ENCODE data around the gene RNPEPL1.

Gene RNPEPL1

DNA sequence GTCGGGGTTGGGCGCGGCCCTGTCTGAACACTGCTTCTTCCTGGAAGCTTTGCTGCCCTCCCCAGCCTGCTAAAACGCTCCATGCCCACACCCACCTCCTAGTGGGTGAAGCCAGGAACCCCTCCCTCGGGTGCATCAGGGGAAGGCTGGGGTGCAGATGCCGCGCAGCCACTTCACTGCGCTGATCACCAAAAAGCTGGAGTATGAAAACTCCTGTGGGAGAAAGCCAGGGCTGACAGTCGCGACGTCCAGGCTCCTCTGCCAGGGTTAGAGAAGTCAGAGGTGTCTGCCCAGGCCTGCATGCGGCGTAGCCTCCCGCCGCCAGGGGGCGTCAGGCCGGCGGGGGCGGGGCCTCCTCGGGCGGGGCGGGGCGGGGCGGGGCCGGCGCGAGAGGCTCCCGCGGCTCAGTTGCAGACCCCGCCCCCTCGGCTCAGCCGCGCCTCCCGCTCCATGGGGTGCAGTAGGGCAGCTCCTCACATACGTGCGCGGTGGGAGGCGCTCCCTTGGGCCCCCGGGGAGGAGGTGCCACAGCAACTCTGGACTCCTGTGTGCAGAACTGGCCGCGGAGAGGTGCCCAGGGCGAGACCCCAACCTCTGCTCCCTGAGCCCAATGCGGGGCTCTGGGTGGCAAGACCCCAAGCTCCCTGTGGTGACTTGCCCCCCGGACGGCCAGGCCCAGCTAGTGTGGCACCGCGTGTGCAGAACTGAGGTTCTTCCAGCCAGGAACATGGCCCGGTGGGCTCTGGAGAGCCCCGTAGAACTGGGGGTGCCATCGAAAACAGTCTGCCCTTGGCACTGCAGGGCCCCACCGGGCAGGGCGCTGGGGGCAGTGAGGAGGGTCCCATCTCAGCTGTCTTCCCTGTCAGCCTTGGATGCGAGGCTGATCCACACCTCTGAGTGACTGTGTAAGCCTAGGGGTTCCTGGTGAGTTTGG lies 1.8 kb upstream of the RNPEPL1 start:
- DNase-seq, result peak; percentile 86

DNA sequence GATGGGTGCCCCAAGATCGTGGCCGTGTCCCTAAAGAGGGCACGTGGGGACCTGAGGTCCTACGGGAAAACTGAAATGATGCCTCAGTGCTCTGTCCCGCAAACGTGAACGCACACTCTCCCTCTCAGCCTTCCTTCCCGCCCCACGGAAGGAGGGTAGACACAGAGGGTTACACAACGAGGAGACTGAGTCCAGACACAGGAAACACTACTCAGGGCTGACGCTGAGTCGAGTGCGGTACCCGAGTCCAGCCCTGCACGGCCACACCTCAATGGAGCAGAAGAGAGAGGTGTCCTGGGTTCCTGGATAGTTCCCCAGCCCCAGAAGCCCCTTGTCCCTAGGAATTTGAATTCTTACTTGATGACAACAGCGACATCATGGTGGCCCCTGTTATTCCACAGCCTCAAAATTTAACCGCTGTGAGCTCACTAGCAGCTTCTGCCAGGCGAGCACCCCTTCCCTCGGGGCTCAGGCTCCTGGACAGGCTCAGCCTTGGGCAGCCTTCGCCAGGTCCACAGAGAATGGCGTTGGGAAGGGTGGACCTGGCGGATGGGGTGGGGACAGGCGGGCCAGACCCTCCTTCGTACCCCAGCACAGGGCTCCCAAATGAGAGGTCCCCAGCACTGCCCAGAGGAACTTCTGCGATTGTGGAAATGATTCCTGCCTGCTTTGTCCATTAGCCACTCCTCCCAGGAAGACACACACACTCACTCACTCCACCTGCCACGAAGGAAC lies 980 bp upstream of the RNPEPL1 start:
- no peak for DNase-seq

DNA sequence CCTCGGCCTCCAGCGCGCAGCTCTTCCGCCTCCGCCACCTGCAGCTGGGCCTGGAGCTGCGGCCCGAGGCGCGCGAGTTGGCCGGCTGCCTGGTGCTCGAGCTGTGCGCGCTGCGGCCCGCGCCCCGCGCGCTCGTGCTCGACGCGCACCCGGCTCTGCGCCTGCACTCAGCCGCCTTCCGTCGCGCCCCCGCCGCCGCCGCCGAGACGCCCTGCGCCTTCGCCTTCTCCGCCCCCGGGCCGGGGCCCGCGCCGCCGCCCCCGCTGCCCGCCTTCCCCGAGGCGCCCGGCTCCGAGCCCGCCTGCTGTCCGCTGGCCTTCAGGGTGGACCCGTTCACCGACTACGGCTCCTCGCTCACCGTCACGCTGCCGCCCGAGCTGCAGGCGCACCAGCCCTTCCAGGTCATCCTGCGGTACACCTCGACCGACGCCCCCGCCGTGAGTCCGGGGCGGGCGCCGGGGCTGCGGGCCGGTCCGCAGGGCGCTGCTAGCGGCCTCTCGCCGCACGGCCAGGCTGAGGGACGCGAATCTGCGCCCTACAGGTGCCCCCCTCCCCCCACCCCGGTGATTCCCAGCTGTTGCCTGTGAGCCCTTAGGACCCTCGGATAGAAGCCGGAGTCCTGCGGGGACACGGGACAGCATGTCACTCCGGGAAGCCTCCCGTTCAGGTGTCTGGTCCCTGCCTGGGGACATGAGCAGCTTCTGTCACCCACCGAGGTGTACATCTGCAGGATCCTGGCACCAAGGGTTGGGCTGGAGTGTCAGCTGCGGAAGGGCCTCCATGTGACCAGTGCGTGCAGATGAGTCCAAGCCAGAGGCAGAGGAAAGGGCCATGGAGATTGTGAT lies 616 bp downstream of the RNPEPL1 start:
- DNase-seq, result peak; percentile 36

DNA sequence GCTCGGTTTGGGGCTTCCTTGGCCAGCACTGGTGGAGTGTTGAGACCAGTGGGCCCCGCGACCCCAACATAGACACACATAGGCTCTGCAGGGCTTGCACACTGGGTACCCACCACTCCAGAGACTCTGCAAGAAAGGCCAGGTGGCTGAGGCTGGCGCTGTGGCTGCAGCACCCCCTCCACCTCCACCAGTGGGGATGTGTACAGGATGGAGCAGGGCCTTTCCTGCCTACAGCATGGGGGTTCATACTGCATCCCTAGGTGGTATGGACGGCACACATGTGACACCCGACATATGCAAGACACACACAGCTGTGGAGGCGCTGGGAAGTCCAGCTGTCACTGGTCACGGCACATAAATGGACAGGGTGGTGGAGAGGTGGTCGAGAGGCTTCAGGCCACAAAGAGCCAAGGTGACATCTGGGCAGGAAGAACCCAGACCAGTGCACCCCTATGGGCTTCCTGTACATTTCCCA lies 1.3 kb downstream of the RNPEPL1 start:
- DNase-seq, result no peak

DNA sequence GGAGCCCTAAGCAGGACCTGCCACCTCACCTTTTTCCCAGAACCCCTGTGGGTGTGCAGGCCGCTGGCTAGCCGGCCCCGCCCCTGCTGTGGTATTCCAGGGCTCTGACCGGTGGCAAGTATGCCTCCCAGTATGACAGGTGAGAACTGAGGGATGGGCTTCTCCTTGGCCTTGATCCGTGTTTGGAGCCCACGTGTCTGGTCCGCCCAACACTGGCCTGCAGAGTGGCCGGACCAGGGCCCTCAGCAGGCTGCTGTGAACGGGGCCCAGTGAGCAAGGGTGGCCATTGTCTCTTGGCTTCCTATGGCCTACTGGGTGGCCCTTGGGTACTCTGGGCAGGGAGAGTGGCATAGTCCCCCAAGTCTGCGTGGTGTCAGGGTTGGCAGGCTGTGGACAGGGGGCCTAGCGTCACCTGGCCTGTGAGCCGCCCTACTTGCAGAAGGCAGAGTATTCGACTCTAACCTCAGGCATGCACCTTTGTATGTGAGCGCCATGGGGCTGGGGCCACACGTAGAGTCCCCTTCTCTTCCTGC lies 1.8 kb downstream of the RNPEPL1 start:
- no peak for DNase-seq

DNA sequence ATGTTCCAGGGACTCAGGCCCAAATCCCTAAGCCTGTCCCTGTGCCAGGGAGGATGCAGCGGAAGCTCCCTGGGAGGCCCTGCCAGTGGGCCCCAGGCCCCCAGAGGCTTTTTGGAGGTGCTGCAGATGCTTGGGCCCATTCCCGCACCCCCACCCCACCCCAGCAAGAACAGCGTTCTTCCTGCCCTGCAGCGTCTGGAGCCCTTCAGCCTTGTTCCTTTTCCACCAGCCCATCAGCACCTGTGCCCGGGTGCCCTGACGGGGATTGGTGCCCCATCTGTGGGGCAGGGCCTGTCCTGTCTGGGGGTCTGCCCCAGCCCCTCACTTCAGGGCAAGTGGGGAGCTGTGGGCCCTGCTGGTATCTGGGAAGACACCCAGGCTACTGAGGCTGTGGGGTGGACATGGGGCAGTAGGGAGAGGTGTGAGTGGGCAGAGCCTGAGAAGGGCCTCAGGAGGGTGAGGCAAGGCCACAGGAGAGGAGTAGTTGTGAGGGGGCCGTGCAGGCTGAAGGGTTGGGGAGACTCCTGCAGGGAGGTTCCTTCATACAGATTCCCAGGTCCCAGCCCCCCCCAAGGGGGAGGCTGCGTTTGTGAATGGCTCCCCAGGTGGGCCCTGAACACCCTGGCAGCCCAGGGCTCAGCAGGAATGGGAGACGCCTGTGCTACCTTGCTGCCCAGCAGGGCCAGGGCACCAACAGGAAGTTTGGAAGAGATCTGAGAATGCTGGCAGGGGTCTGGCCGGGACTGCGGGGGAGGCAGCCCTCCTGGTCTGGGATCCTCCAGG lies 2.4 kb downstream of the RNPEPL1 start:
- DNase-seq, result no peak

DNA sequence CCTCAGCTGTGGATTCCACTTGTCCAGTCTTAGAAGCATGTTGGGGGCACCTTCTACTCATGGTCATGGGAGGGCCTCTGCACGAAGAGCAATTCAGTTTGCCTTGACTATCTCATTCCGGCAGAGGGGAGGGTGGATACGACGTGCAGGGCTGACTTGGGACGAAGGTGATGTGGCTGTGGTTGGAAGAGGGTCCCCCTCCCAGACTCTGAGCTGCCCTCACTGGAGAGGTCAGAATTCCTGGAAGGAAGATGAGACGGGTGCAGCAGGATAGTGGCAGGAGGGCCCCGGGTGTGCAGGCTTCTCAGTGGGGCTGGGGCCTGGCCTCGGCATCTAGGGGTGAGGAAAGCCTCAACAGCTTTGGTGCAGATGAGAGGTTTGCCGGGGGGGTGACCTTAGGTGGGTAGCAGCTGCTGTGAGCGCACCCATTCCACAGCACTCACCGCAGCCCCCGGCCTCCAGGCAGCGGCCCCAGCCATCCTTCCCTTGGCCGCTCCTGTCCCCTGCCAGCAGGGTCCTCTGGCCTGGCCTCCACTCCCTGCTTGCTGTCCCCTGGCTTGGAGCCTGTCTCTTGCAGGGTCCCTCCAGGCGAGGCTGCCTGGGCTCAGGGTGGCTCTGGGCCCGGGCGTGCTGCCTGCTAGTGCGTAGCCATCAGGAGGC lies 3.2 kb downstream of the RNPEPL1 start:
- no peak for DNase-seq

DNA sequence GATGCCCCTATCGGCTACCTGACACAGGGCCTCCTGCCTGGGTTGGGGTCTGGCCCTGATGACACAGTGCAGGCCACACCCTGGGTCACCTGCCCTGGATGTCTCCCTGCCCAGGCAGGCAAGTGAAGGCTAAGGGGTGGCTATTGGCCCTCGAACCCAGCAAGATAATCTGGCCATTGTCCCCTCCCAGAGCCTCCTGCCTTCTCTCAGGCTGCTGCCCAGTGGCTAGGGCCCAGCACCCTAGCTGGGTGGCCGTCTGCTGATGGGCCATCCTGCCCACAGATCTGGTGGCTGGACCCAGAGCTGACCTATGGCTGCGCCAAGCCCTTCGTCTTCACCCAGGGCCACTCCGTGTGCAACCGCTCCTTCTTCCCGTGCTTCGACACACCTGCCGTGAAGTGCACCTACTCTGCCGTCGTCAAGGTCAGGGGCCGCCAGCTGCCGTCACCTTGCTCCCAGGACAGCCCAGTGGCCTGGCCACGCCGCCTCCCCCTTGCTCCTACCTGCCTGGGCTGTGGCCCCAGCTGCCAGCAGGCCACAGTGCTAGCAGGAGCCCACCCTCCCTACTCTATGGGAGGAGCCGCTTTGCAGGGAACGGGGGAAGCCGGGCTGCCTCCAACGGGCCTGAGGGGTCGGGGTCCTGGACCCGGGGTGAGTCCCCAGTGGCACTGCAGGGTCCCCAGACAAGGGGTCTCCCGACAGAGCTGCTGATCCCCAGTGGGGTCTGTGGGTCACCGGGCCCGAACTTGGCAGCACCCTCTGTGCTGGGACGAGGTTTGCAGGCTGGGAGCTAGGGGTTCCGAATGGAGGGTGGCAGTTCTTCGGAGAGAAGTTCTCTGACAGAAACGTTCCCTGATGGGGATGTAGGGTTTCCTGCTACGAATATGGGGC lies 4.1 kb downstream of the RNPEPL1 start:
- no peak for DNase-seq

DNA sequence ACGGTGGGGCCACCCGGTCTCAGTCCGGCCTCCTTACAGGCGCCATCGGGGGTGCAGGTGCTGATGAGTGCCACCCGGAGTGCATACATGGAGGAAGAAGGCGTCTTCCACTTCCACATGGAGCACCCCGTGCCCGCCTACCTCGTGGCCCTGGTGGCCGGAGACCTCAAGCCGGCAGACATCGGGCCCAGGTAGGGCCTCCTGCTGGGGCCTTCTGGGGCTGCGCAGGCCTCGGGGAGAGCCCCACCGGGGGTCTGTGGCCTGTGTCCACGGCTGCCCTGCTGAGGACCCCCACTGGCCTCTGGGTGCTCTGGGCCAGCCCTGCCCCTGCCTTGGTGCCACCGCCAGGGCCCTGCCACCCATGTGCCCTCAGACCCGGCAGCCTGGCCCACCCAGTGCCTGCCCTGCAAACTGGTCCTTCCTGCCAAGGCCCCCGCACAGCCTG lies 4.8 kb downstream of the RNPEPL1 start:
- no peak for DNase-seq

DNA sequence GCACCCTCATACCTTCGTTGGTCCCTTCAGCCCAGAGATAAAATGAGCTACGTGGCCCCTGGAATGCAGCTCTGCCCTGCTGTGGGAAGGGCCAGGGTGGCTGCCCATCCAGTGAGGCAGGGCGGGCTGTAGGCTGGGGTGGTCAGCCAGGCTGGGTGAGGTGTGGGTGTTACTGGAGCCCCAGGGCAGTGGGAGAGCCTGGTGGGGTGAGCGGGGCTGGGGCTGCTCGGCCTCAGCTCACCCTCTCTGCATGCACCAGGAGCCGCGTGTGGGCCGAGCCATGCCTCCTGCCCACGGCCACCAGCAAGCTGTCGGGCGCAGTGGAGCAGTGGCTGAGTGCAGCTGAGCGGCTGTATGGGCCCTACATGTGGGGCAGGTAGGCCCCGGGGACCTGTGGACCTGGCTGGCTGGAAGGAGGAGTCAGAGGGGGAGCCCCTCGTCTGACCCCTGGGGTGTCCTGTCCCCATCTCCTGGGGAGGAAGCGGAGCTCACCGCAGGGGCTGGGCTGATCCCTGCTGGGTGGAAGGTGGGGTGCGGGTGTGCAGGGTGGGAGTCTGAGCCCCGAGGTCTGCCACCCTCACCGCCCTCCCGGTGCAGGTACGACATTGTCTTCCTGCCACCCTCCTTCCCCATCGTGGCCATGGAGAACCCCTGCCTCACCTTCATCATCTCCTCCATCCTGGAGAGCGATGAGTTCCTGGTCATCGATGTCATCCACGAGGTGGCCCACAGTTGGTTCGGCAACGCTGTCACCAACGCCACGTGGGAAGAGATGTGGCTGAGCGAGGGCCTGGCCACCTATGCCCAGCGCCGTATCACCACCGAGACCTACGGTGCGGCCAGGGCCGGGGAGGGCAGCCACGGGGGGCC lies 5.5 kb downstream of the RNPEPL1 start:
- DNase-seq, result no peak

DNA sequence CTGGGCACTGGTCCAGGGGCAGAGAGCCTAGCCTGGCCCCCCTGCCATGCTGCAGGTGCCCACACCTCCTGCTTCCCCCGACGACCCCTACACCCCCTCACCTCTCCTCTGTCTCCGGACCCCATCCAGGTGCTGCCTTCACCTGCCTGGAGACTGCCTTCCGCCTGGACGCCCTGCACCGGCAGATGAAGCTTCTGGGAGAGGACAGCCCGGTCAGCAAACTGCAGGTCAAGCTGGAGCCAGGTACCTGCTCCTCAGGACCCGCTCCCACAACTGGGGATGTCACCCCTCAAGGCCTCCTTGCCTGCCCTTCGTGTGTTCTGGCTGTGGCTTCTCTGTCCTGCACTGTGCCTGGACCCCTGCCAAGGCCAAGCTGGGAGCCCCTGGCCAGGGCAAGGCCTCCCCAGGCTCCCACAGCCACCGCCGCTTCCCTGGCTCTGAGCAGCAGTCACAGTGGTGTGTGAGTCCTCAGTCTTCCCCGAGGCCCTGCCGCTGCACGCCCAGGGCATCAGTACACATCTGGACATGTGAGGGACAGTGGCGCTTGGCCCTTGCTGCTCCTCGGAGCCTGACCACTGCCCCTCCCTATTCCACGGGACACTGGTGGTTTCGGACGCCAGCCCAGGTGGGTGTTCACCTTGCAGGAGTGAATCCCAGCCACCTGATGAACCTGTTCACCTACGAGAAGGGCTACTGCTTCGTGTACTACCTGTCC lies 6.3 kb downstream of the RNPEPL1 start:
- no peak for DNase-seq

DNA sequence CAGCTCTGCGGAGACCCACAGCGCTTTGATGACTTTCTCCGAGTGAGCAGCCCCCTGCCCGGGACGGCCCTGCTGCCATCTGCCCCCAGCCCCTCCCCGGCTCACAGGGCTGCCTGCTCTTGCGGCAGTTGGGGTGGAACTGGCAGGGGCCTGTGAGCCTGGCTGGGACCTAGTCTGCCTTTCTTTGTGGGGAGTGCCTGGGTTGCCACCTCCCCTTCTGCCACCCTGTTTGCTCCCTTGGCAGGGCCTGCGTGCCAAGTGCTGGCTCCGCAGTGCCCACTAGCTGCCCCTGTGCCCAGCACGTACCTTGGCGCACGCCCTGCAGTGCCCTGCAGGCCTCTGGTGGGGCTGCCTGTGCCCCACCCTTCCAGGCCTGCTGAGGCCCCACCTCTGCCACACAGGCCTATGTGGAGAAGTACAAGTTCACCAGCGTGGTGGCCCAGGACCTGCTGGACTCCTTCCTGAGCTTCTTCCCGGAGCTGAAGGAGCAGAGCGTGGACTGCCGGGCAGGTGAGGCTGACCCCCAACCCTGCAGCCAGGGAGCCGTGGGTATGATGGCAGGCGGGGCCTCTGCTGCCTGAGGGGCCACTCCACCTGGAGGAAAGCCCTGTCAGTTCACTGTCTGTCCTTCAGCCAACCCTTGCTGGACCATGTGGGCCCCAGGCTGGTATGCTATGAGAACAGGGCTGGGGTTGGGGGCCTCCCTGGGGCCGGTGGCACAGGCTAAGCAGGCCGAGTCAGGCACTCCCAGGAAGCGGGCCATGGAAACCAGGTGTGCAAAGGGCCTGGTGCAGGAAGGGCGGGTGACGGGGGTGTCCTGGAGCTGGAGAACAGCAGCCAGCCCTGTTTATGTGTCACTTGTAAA lies 7.0 kb downstream of the RNPEPL1 start:
- DNase-seq, result no peak

DNA sequence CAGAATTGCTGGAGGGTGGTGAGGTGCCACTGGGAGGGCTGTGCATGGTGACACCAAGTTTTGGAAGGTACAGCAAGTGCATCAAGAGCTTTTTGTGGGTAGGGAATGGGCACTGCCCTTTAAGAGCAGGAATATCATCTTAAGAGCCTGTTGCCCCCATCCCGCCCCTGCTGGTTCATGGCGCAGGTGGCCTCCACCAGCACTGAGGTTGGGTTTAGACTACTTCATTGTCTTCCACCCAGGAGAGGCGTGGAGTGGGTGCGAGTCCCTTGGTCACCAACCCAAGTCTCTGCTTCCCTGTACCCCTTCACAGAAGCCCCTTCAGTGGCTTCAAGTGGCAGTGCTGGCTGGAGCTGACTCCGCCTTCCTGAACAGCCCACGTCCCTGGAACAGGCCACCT lies 7.8 kb downstream of the RNPEPL1 start:
- no peak for DNase-seq

DNA sequence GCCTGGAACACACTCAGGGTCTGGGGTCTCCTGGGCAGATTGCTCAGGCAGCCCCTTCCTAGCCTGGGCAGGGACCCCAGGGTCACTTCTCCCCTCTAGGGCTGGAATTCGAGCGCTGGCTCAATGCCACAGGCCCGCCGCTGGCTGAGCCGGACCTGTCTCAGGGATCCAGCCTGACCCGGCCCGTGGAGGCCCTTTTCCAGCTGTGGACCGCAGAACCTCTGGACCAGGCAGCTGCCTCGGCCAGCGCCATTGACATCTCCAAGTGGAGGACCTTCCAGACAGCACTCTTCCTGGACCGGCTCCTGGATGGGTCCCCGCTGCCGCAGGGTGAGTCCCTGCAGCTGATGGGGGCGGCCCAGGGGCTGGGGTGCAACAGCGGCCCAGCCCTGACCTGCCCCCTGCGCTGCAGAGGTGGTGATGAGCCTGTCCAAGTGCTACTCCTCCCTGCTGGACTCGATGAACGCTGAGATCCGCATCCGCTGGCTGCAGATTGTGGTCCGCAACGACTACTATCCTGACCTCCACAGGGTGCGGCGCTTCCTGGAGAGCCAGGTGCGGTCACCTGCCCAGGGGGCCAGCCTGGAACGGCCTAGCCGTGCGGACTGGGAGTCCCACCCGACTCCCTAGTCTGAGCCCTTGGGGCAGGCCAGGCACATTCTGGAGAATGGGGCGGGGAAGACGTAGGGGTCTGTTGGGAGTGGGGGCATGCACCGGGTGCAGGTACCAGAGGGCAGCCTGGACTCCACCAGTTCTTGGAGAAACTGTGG lies 8.3 kb downstream of the RNPEPL1 start:
- DNase-seq, result no peak

DNA sequence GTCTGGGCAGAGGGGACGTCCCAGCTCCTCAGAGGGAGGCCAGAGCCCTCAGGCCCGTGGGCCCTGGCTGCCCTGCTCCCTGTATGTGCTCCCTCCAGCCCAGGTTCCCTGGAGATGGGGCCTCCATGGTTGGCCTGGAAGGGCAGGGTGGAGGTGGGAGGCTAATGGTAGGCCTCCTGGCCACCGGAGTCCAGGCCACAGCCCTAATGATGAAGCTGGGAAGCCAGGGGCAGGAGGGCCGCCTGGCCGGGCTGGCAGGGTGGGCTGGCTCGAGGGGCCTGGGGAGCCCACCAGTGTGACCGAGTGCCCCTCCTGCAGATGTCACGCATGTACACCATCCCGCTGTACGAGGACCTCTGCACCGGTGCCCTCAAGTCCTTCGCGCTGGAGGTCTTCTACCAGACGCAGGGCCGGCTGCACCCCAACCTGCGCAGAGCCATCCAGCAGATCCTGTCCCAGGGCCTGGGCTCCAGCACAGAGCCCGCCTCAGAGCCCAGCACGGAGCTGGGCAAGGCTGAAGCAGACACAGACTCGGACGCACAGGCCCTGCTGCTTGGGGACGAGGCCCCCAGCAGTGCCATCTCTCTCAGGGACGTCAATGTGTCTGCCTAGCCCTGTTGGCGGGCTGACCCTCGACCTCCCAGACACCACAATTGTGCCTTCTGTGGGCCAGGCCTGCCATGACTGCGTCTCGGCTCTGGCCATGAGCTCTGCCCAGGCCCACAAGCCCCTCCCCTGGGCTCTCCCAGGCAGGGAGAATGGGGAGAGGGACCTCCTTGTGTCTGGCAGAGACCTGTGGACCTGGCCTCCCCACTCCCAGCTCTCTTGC lies 9.2 kb downstream of the RNPEPL1 start:
- no peak for DNase-seq

DNA sequence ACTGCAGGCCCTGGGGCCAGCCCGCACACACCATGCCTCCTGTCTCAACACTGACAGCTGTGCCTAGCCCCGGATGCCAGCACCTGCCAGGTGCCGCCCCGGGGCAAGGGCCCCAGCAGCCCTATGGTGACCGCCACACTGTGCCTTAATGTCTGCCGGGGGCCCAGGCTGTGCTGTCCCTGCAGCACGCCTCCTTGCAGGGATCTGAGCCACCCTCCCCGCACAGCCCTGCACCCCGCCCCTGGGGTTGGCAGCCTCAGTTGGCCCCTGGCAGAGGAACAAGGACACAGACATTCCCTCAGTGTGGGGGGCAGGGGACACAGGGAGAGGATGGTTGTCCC lies 9.8 kb downstream of the RNPEPL1 start:
- DNase-seq, result no peak
